ENCODE results near the gene EIF5A2.

Gene EIF5A2

DNA sequence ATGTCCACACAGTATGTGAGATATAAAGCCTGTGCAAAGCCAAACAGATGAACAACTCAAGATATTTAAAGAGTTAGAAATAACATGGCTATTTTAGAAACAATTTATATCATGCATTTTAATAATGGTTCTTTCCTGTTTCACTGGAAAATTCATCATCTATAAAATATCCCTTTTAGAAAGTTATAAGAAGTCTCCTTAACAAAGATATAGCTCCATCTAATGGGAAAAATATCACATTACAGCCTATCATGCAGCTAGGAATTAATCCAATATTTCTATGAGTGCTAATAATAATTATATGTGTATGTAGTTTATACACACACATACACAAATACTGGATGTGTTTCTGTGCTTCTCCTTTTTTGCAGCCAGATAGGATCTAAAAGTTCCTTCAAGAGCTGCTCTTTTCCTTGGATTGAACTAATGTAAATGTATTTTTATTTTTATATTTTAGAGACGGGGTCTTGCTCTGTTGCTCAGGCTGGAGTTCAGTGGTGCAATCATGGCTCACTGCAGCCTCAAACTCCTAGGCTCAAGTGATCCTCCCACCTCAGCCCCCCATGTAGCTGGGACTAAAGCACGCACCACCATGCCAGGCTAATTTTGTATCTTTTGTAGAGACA is 60.0 kb downstream of the EIF5A2 start:
- DNase-seq: peak; percentile 68

DNA sequence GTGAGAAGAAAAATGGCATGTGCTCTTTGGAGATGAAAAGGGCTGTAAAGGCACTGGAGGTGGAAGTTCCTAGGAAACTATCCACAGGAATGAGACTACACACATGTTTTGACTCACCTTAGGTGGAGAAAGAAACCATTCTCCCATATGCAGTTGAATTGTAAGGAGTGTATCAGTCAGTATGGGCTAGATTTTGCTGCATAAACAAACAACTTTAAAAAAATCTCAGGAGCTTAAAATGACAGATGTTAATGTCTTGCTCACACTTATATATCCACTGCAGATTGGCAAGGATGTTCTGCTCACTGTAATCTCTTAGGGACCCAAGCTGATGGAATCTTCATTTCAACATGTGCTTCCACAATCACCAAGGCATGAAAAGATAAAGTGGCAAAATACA is 64.1 kb downstream of the EIF5A2 start:
- DNase-seq: no peak

DNA sequence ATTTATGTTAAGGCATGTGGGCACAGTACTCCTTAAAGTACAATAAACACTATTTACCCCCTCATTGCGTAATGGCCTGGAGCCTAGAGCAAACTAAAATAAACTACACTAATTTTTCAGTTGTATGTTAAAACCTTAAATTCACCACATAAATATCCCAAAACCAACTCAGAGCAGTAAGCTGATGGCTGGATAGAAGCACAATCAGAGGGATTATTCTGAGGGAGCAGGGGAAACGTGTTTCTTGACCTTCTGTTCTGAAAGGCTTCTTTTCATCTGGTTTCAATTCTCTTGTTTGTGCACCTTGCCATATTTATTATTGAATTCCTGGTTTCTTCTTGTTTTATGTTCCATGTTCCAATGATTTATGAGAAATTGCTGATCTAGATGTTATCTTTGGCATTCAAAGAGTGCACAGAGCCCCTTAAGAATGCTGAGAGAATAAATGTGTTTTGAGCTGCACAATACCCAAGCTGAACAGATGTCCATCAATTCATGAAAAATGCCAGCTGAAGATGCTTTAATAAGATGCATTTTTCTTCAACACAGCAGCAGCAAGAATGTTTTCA is 68.1 kb downstream of the EIF5A2 start:
- DNase-seq: no peak

DNA sequence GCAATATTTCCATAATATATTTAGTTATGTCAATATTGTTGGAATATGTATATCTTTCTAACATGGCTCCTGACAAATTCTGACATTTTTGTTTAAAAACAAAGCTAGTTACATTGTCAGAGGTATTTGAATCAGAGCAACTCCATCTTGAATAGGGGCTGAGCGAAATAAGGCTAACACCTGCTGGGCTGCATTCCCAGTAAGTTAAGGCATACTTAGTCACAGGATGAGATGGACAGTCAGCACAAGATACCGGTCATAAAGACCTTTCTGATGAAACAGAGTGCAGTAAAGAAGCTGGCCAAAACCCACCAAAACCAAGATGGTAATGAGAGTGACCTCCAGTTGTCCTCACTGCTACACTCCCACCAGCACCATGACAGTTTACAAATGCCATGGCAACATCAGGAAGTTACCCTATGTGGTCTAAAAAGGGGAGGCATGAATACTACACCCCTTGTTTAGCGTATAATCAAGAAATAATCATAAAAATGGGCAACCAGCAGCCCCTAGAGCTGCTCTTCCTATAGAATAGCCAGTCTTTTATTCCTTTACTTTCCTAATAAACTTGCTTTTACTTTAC is 68.8 kb downstream of the EIF5A2 start:
- DNase-seq: no peak

All from NCI-H1105 treated with DMSO at 0.1 percent for 48 hours (cell line).